Measurements from ENCODE around the gene ASTL. TPM values are rescaled to one million over a fixed set of nuclear protein-coding genes. Genes with fewer than 3 reads are reported as not detected.

Gene ASTL
- total RNA-seq, 1 donor from 2014 or later: not detected

DNA sequence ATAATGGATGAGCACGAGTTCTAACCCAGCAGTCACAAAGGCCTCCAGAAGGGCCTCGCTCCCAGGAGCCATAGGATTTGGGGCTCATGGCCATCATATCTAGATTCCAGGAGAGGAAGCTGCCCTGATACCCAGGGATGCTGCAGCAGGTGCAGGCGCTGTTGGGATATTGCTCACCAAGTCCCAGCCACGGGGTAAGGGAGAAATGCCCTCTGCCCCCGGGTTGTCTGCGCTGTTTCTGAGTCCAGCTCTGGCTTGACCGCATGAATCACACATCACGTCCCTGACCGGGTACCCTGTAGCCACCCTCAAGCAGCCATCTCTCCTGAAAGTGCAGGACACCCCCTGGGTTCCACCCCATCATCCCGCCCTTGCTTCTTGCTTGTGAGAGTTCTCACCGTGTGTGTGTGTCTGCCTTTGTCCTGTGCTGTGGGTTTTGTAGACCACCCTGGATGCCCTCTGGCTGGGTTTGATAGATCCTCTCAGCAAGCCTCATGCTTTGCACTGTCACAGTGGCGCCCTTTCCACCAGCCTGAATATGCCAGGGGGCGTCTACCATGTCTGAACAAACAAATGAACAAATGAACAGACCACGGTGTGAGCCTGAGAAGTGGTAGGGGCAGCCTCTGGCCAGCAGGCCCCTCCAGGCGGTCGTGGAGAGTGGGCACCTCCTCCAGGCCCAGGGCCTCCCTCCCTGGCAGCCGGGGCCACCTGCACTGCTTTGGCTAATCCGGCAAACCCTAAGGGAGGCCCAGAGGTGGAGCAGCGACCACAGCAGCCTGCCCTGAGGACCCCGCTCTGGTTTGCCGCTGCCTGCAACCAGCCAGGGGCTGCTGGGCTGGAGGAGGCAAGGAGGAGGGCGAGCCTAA, 54.1 kb downstream of the ASTL start:
- Histone ChIP-seq H3K27ac (ENCODE audit: low read depth, low read length) (peak overlapping the region; percentile 12), H3K9ac (ENCODE audit: low read depth in 1 of 3, low read length in 3 of 3) (no peak overlapping the region), H3K27me3 (ENCODE audit: control insufficient read depth in 3 of 3, insufficient read depth in 3 of 3, low read length in 3 of 3) (peaks cover 0 to 3% (median 0%) of the 10 kb centered on the region in 3 donors), H3K36me3 (ENCODE audit: control insufficient read depth in 3 of 3, insufficient read depth in 3 of 3, low read length in 3 of 3) (no peaks in the 10 kb centered on the region), H3K9me3 (ENCODE audit: control insufficient read depth in 3 of 3, low read length in 3 of 3) (no peaks in the 10 kb centered on the region), H3K4me3 (ENCODE audit: low read length in 3 of 3) (no peak overlapping the region), H3K4me1 (ENCODE audit: control insufficient read depth in 3 of 3, insufficient read depth in 3 of 3, low read length in 3 of 3) (peaks cover 10 to 27% (median 21%) of the 10 kb centered on the region in 3 donors)

- H3K36me3 ChIP-seq (ENCODE audit: control insufficient read depth in 3 of 3, insufficient read depth in 3 of 3, low read length in 3 of 3): no peaks in the 10 kb centered on the region
- H3K4me1 ChIP-seq (ENCODE audit: control insufficient read depth in 3 of 3, insufficient read depth in 3 of 3, low read length in 3 of 3): peaks cover 10 to 27% (median 21%) of the 10 kb centered on the region in 3 donors
- peak overlapping the region in 1 of 3 donors; percentile 29 for H3K4me3 ChIP-seq (ENCODE audit: low read length in 3 of 3)
- H3K9me3 ChIP-seq (ENCODE audit: control insufficient read depth in 3 of 3, low read length in 3 of 3): no peaks in the 10 kb centered on the region
- no peak overlapping the region for H3K27ac ChIP-seq (ENCODE audit: low read depth, low read length)
- no peak overlapping the region for H3K9ac ChIP-seq (ENCODE audit: low read depth in 1 of 3, low read length in 3 of 3)
- no peaks in the 10 kb centered on the region for H3K27me3 ChIP-seq (ENCODE audit: control insufficient read depth in 3 of 3, insufficient read depth in 3 of 3, low read length in 3 of 3)
Observed at GRCh38 chr2:96083064-96083939, 55.0 kb downstream of the ASTL start.

DNA sequence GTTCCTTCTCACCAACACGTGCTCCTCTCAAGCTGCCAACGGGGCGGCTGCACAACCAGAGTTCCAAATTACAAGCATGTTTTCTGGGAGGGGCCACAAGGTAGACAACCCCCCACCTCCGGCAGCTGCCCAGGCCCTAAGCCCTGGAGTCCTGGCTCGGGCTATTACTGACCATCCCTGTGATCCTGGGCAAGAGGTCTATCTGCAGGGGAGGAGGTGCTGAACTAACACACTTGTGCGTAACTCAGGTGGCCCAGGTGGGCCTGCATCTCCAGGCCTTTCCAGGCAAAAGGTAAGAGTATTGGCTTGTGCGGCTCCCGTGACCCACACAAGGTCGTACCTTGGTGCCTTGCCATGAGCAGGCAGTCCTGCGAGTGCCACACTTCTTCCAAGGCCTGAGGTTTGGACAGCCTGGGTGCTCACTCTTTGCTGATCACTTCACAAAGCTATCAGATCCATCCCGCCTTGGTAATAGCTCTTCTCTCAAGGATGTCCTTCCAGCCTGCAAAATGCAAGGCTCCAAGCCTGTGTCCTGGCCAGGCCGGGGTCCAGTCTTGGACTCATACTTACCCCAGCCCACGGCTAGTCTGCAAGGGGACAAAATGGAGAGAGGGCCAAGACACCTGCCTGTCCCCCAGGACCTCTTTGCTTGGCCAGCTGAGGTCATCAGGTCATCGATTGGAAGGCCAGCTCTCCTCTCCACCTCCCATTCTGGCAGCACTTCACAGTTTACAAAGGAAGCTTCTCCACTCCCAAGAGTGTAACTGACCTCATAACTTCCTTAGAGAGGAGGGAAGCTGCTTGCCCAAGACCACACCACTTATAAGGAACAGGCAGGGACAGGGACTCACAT, 55.9 kb downstream of the ASTL start:
- Histone ChIP-seq H3K4me3 (ENCODE audit: low read length in 3 of 3) (no peak overlapping the region), H3K36me3 (ENCODE audit: control insufficient read depth in 3 of 3, insufficient read depth in 3 of 3, low read length in 3 of 3) (no peaks in the 10 kb centered on the region), H3K9ac (ENCODE audit: low read depth in 1 of 3, low read length in 3 of 3) (no peak overlapping the region), H3K4me1 (ENCODE audit: control insufficient read depth in 3 of 3, insufficient read depth in 3 of 3, low read length in 3 of 3) (peaks cover 10 to 27% (median 21%) of the 10 kb centered on the region in 3 donors), H3K27me3 (ENCODE audit: control insufficient read depth in 3 of 3, insufficient read depth in 3 of 3, low read length in 3 of 3) (no peaks in the 10 kb centered on the region), H3K9me3 (ENCODE audit: control insufficient read depth in 3 of 3, low read length in 3 of 3) (no peaks in the 10 kb centered on the region), H3K27ac (ENCODE audit: low read depth, low read length) (no peak overlapping the region)

DNA sequence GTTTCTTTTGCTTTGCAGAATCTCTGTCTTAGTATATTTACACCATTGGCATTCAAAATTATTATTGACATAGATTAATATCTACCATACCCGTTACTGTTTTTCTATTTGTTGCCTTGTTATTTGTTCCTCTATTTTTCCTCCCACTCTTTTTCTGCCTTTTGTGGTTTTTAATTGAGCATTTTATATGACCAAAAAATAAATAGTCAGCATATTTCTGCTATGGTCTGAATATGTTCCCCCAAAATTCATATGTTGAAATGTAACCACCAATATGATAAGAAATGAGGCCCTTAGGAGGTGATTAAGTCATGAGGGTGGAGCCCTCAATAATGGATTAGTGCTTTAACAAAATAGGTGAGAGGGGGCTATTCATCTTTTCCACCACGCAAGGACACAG, 57.3 kb downstream of the ASTL start:
- no peak overlapping the region for H3K4me3 ChIP-seq (ENCODE audit: low read length in 3 of 3)
- no peak overlapping the region for H3K27ac ChIP-seq (ENCODE audit: low read depth, low read length)
- no peak overlapping the region for H3K9ac ChIP-seq (ENCODE audit: low read depth in 1 of 3, low read length in 3 of 3)
- H3K27me3 ChIP-seq (ENCODE audit: control insufficient read depth in 3 of 3, insufficient read depth in 3 of 3, low read length in 3 of 3): no peaks in the 10 kb centered on the region
- peaks cover 0 to under 1% (median 0%) of the 10 kb centered on the region in 3 donors for H3K9me3 ChIP-seq (ENCODE audit: control insufficient read depth in 3 of 3, low read length in 3 of 3)
- H3K36me3 ChIP-seq (ENCODE audit: control insufficient read depth in 3 of 3, insufficient read depth in 3 of 3, low read length in 3 of 3): no peaks in the 10 kb centered on the region
- peaks cover 10 to 27% (median 21%) of the 10 kb centered on the region in 3 donors for H3K4me1 ChIP-seq (ENCODE audit: control insufficient read depth in 3 of 3, insufficient read depth in 3 of 3, low read length in 3 of 3)

DNA sequence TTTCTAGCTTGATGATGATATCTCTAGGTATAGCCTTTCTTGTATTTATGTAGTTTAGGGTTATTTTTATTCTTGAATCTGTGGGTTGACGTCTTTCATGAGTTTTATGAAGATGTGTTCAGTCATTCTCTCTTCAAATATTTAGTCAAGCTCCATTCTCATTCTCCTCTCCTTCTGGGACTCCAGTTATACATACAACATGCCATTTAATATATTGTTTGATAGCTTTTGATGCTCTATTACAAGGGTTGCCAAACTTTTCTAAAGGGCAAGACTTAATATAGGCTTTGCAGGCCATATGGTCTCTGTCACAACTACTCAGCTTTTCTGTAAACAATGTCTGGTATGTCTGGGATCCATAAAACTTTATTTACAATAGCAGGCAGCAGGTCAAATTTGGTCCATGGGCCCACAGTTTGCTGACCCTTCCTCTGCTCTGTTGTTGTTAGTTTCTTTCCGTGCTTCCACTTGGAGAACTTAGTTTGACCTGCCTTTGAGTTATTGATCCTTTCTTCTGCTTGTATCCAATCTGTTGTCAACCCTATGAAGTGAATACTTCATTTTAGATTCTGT, 63.0 kb downstream of the ASTL start:
- Histone ChIP-seq H3K4me3 (ENCODE audit: low read length in 3 of 3) (no peak overlapping the region), H3K27me3 (ENCODE audit: control insufficient read depth in 3 of 3, insufficient read depth in 3 of 3, low read length in 3 of 3) (peaks cover 0 to 5% (median 0%) of the 10 kb centered on the region in 3 donors), H3K27ac (ENCODE audit: low read depth, low read length) (no peak overlapping the region), H3K9ac (ENCODE audit: low read depth in 1 of 3, low read length in 3 of 3) (no peak overlapping the region), H3K9me3 (ENCODE audit: control insufficient read depth in 3 of 3, low read length in 3 of 3) (peaks cover 0 to 6% (median 4%) of the 10 kb centered on the region in 3 donors), H3K4me1 (ENCODE audit: control insufficient read depth in 3 of 3, insufficient read depth in 3 of 3, low read length in 3 of 3) (peaks cover 6 to 14% (median 8%) of the 10 kb centered on the region in 3 donors), H3K36me3 (ENCODE audit: control insufficient read depth in 3 of 3, insufficient read depth in 3 of 3, low read length in 3 of 3) (no peaks in the 10 kb centered on the region)

DNA sequence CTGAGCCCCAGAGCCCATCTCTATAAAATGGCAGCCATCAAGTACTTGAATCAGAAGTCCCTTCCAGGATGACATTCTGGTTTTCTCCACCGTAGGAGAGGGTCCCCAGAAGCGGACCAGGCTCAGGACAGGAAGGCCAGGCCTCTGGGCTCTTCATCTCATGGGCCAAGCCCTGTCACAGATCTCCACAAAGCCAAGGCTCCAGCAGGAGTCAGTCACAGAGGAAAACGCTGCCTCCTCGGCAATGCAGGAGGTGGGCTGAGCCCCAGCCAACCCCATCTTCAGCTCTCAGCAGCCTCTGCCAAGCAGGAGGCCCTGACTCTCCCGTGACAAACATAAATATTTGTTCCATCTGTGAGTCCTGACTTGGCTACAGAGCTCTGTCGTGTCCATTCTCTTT, 64.1 kb downstream of the ASTL start:
- Histone ChIP-seq H3K9ac (ENCODE audit: low read depth in 1 of 3, low read length in 3 of 3) (no peak overlapping the region), H3K27ac (ENCODE audit: low read depth, low read length) (no peak overlapping the region), H3K4me1 (ENCODE audit: control insufficient read depth in 3 of 3, insufficient read depth in 3 of 3, low read length in 3 of 3) (peaks cover 6 to 14% (median 8%) of the 10 kb centered on the region in 3 donors), H3K9me3 (ENCODE audit: control insufficient read depth in 3 of 3, low read length in 3 of 3) (peaks cover 0 to 6% (median 4%) of the 10 kb centered on the region in 3 donors), H3K36me3 (ENCODE audit: control insufficient read depth in 3 of 3, insufficient read depth in 3 of 3, low read length in 3 of 3) (no peaks in the 10 kb centered on the region), H3K4me3 (ENCODE audit: low read length in 3 of 3) (no peak overlapping the region), H3K27me3 (ENCODE audit: control insufficient read depth in 3 of 3, insufficient read depth in 3 of 3, low read length in 3 of 3) (peaks cover 0 to 5% (median 0%) of the 10 kb centered on the region in 3 donors)

DNA sequence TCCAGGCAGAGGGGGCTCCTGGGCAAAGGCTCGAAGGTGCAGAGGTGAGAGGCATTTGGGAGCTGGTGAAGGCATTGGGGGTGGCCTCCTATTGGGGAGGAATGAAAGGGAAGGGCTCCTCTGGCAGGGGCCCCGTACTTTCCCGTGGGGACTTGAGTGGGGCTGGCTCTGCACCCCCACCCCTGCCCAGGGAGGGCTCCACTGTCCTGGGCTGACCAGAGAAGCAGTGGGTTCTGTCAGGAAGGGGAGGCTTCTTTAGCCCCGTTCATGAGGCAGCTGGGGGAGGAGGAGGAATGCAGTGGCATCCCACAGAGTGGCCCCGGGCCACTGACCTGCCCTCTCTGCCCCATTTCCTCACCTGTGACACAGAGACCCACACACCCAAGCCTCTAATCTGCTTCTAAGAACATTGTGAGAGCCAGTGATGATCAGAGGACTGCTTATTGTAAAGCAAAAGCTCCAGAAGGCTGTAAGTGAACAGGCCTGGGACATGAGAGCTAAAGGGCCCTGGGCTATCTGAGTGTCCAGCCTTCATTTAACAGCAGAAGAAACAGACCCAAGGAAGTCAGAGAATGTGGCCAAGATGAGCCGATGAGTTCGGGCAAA, 65.0 kb downstream of the ASTL start:
- peaks cover 0 to 6% (median 4%) of the 10 kb centered on the region in 3 donors for H3K9me3 ChIP-seq (ENCODE audit: control insufficient read depth in 3 of 3, low read length in 3 of 3)
- H3K36me3 ChIP-seq (ENCODE audit: control insufficient read depth in 3 of 3, insufficient read depth in 3 of 3, low read length in 3 of 3): no peaks in the 10 kb centered on the region
- peaks cover 6 to 14% (median 8%) of the 10 kb centered on the region in 3 donors for H3K4me1 ChIP-seq (ENCODE audit: control insufficient read depth in 3 of 3, insufficient read depth in 3 of 3, low read length in 3 of 3)
- H3K27me3 ChIP-seq (ENCODE audit: control insufficient read depth in 3 of 3, insufficient read depth in 3 of 3, low read length in 3 of 3): peaks cover 0 to 5% (median 0%) of the 10 kb centered on the region in 3 donors
- no peak overlapping the region for H3K4me3 ChIP-seq (ENCODE audit: low read length in 3 of 3)
- no peak overlapping the region for H3K27ac ChIP-seq (ENCODE audit: low read depth, low read length)
- H3K9ac ChIP-seq (ENCODE audit: low read depth in 1 of 3, low read length in 3 of 3): no peak overlapping the region

All from skeletal muscle tissue (tissue), 4 donors.